ENCODE data around the gene MCEMP1.

DNA sequence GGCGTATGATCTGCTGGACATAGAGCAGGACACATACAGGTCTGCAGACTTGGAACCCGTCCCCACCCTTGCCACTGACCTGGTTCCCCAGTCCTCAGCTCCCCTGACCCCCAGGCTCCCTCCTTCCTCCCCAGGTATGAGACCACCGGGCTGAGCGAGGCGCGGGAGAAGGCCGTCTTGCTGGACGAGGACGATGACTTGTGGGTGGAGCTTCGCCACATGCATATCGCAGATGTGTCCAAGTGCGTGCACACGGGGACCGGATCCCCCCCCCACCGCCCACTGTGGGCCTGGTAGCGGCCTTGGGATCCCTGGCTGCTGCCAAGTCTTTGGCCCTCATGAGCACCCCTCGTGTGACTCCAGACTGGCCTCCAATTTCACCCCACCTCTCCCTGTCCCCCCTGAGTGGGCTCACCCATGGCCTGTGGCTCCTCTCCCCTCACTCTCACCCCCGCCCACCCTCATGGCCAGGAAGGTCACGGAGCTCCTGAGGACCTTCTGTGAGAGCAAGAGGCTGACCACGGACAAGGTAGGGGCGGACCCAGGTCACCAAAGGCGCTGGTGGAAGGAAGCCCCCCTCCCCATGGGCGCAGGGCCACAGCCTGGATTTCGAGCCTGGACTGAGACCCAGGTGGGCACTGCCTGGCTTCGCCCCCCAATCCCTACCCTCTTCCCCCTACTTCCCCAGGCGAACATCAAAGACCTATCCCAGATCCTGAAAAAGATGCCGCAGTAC lies 34.4 kb upstream of the MCEMP1 start:
- TF ChIP-seq, protein P1, sequence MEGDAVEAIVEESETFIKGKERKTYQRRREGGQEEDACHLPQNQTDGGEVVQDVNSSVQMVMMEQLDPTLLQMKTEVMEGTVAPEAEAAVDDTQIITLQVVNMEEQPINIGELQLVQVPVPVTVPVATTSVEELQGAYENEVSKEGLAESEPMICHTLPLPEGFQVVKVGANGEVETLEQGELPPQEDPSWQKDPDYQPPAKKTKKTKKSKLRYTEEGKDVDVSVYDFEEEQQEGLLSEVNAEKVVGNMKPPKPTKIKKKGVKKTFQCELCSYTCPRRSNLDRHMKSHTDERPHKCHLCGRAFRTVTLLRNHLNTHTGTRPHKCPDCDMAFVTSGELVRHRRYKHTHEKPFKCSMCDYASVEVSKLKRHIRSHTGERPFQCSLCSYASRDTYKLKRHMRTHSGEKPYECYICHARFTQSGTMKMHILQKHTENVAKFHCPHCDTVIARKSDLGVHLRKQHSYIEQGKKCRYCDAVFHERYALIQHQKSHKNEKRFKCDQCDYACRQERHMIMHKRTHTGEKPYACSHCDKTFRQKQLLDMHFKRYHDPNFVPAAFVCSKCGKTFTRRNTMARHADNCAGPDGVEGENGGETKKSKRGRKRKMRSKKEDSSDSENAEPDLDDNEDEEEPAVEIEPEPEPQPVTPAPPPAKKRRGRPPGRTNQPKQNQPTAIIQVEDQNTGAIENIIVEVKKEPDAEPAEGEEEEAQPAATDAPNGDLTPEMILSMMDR (IDR thresholded peaks at IDR 0.05), result no peak
- TF ChIP-seq POLR2A (IDR thresholded peaks at IDR 0.05), result no peak
